Uterus (tissue), 4 donors: ENCODE results near the gene HEATR5B. TPM values are rescaled to one million over a fixed set of nuclear protein-coding genes. Genes with fewer than 3 reads are reported as not detected.

Source experiments
- DNase-seq, 2 donors: peaks; one replicate each; pipeline ENCODE4 v3.0.0-alpha.2; 2019 to 2020
- H3K27ac ChIP-seq, 2 donors: fragments of 200-600 bp; sonication (generic); 1 replicate in 1 of 2; 2 replicates in 1 of 2; pipeline ENCODE4 v1.5.1; 2016 to 2018
- H3K27me3 ChIP-seq, 2 donors: fragments of 200-600 bp; sonication (generic); one replicate each; pipeline ENCODE4 v1.5.1; 2018 to 2019; ENCODE audit warnings: control low read depth in 1 of 2
- H3K36me3 ChIP-seq, 2 donors: fragments of 200-600 bp; sonication (generic); one replicate each; pipeline ENCODE4 v1.5.1; 2019; ENCODE audit warnings: control low read depth in 1 of 2
- H3K4me1 ChIP-seq, 2 donors: fragments of 200-600 bp; sonication (generic); one replicate each; pipeline ENCODE4 v1.5.1; 2018 to 2019; ENCODE audit warnings: control low read depth in 1 of 2
- H3K4me3 ChIP-seq, 2 donors: fragments of 200-600 bp; sonication (generic); 1 replicate in 1 of 2; 2 replicates in 1 of 2; pipeline ENCODE4 v1.5.1; 2018 to 2019; ENCODE audit warnings: mild to moderate bottlenecking in 1 of 2
- H3K9me3 ChIP-seq, 2 donors: fragments of 200-600 bp; sonication (generic); one replicate each; pipeline ENCODE4 v1.5.1; 2019; ENCODE audit warnings: control low read depth in 1 of 2
- CTCF ChIP-seq, 4 experiments: fragments of 200-600 bp in 2 of 4; fragments of 450-650 bp in 2 of 4; sonication (generic) in 2 of 4; IDR thresholded peaks; one replicate each; pipeline ENCODE4 v1.5.1; 2016 to 2019; ENCODE audit warnings: antibody characterized with exemption in 4 of 4, mild to moderate bottlenecking in 2 of 4, moderate library complexity in 1 of 4
- POLR2A ChIP-seq, 2 donors: fragments of 450-650 bp; IDR thresholded peaks; one replicate each; pipeline ENCODE4 v1.6.1; 2016; ENCODE audit warnings: antibody characterized with exemption in 2 of 2, mild to moderate bottlenecking in 1 of 2, moderate library complexity in 1 of 2
- intact Hi-C: fragments of 100-400 bp; cut with DNase I; formaldehyde crosslinking; loops from one replicate; pipeline ENCODE4 v1.15.1; 2023; ENCODE audit warnings: low total_unique reads
- total RNA-seq, 4 donors: library from RNA; depleted of rRNA in 3 of 4; stranded (reverse); fragments of >200 nt in 3 of 4; gene quantifications; one replicate each; pipeline versions ENCODE4 v1.1.0 to v1.2.4, GENCODE V29; 2014 to 2023
- donor health status: DM: yes; HTN: yes; CAD: no.

Gene HEATR5B
- total RNA-seq, 4 donors from 2014 or later = 17.9 to 90.9 (median 40.4) TPM

- intact Hi-C loops = no loop called here
- no peaks in the 10 kb centered on the region for H3K36me3 ChIP-seq
- H3K4me3 ChIP-seq = no peak overlapping the region
- no peaks in the 10 kb centered on the region for H3K27me3 ChIP-seq
- TF ChIP-seq POLR2A (IDR thresholded peaks at IDR 0.05) = no peak
- TF ChIP-seq CTCF (IDR thresholded peaks at IDR 0.05) = no peak
- no peaks in the 10 kb centered on the region for H3K4me1 ChIP-seq
- no peak for DNase-seq
- H3K27ac ChIP-seq = no peak overlapping the region
- H3K9me3 ChIP-seq = no peaks in the 10 kb centered on the region
Observed at GRCh38 chr2:37070931-37071330, 13.2 kb downstream of the HEATR5B start.

GRCh38 chr2:37068686-37069085, 15.5 kb downstream of the HEATR5B start:
- no peak overlapping the region for H3K27ac ChIP-seq
- TF ChIP-seq CTCF (IDR thresholded peaks at IDR 0.05) (no peak), POLR2A (IDR thresholded peaks at IDR 0.05) (no peak)
- no peak overlapping the region for H3K4me3 ChIP-seq
- intact Hi-C loops = no loop called here
- H3K9me3 ChIP-seq = no peaks in the 10 kb centered on the region
- DNase-seq = no peak
- H3K36me3 ChIP-seq = no peaks in the 10 kb centered on the region
- H3K27me3 ChIP-seq = no peaks in the 10 kb centered on the region
- no peaks in the 10 kb centered on the region for H3K4me1 ChIP-seq

GRCh38 chr2:37061776-37062175, 22.4 kb downstream of the HEATR5B start:
- Histone ChIP-seq H3K4me3 (no peak overlapping the region), H3K9me3 (no peaks in the 10 kb centered on the region), H3K27ac (no peak overlapping the region), H3K27me3 (no peaks in the 10 kb centered on the region), H3K4me1 (no peaks in the 10 kb centered on the region), H3K36me3 (no peaks in the 10 kb centered on the region)
- intact Hi-C loops = no loop called here
- no peak for TF ChIP-seq POLR2A (IDR thresholded peaks at IDR 0.05)
- TF ChIP-seq CTCF (IDR thresholded peaks at IDR 0.05) = no peak
- DNase-seq = no peak

GRCh38 chr2:37061013-37061711, 23.0 kb downstream of the HEATR5B start:
- Histone ChIP-seq H3K27me3 (no peaks in the 10 kb centered on the region), H3K36me3 (no peaks in the 10 kb centered on the region), H3K27ac (no peak overlapping the region), H3K9me3 (no peaks in the 10 kb centered on the region), H3K4me3 (no peak overlapping the region), H3K4me1 (no peaks in the 10 kb centered on the region)
- DNase-seq = no peak
- TF ChIP-seq CTCF (IDR thresholded peaks at IDR 0.05) (no peak), POLR2A (IDR thresholded peaks at IDR 0.05) (no peak)
- intact Hi-C loops = no loop called here

- Histone ChIP-seq H3K27ac (no peak overlapping the region), H3K27me3 (no peaks in the 10 kb centered on the region), H3K4me1 (no peaks in the 10 kb centered on the region), H3K9me3 (no peaks in the 10 kb centered on the region), H3K4me3 (no peak overlapping the region), H3K36me3 (no peaks in the 10 kb centered on the region)
- DNase-seq = no peak
- intact Hi-C loops = no loop called here
- TF ChIP-seq CTCF (IDR thresholded peaks at IDR 0.05) (no peak), POLR2A (IDR thresholded peaks at IDR 0.05) (no peak)
Observed at GRCh38 chr2:37060446-37060845, 23.7 kb downstream of the HEATR5B start.
